Measurements from ENCODE around the gene NPBWR2. TPM values are rescaled to one million over a fixed set of nuclear protein-coding genes. Genes with fewer than 3 reads are reported as not detected.
"Not testable (repeated sequence)": the region's sequence is repeated elsewhere in the genome, so short reads cannot be mapped to it uniquely, and the experiment has no call there.

The NPBWR2 gene
- total RNA-seq, 1 experiment from 2014 or later = not detected

DNA sequence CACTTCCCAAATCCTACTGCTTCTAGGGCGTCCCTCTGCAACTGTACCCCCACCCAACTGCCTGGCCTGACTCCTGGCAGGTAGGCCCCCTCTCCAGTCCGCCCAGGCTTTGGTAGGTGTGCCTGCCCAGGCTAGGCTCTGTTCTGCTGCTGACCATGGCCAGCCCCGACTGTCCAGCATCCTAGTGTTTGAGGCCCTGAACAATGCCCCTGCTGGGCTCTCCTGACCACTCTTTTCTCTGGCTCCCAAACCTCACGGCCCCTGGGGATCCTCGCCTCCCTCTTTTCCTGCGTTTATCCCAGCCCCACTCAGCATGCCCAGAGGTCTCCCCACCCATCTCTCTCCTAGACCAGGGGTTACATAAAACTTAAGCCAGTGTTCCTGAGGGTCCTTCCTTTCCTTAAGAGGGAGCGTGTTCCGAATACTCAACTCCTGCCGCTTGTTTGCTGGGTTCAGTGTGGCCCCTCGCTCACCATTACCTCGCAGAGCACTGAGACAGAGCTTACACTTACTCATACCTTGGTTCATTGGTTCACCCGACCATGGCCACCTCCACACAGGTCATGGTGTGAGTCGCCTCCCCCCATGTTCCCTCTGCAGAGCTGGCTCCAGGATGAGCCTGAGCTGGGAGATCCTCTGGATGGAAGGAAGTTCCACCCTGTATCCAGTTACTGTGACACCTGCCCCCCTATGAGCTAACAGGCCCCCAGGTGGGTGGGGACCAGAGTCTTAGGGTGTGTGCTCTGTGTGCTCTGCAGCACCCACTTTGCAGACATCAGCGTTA, 35.8 kb upstream of the NPBWR2 start:
- DNase-seq (ENCODE audit: low spot score) = no peak

DNA sequence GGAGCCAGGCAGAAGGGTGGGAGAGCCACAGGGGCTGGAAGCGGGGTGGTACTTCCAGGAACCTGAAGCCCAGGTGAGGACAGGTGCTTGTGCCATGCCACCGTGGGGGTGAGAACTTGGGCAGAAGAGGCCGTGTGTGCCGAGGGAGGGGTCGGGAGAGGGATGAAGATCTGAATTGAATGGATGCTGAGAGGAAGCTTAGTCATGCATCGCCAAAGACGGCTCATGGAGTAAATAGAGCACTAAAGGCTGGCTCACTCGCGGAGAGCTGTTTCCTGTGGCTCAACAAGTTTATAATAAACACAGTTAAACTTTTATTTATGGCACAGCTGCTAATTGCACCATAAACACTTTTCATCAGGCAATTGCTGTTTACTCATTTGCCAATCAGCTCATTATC, 35.2 kb upstream of the NPBWR2 start:
- DNase-seq (ENCODE audit: low spot score) = peak; percentile 26

DNA sequence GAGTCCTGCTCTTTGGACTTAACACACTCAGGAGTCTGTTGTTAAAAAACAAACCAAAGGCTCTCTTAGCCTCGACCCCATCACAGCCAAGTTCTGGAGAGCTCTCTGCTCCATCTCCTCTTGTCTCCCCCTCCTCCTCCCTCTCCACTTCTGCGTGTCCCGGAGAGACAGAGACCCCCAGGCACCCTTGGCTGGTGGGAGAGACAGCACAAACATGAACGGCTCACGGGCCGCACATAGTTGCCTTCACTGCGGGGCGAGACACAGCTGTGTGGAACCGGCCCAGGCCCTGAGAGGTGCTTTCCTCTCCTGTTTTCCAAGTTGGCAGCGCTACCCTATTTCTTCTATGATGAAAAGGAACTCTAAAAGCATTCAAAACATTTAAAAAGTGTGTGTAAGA, 33.6 kb upstream of the NPBWR2 start:
- no peak for DNase-seq (ENCODE audit: low spot score)

DNA sequence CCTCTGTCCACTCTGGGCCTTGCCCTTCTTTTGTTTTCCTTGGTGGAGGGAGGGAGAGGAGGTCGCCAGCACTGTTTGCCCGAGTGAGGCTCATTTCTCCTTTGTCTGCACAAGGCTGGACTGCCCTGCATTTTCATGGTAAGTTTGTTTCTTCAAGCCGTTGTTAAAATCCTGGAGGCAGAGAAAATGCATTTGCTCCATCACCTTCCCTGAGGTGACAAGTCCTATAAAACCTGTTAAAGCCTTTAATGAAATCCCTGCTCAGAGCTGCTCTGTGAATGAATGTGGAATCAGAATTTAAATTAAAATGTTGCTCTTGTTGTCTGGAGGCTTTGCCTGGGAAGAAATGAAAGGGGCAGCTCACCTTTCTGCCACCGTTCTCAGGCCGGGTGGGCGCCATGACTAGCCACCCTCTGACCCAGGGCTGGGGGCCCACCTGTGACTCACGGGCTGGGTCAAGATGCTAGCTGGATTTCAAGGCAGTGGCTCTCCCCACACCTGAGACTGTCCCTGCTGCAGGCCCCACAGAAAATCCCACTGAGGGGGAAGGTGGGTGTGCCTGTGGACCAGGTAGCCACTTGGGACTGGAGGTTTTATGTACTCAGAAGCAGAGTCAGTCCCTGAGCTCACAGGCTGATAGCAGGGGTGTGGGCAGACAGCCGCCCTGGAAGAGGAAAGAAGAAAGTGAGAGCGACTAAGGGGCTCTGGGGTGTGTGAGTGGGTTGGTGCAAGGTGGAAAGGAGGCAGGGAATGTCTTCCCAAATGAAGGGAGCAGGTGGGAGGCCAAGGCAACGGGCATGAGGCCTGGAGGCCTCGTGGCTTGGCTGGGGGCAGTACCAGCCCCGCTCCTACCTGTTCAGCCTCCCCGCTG, 32.9 kb upstream of the NPBWR2 start:
- no peak for DNase-seq (ENCODE audit: low spot score)

DNA sequence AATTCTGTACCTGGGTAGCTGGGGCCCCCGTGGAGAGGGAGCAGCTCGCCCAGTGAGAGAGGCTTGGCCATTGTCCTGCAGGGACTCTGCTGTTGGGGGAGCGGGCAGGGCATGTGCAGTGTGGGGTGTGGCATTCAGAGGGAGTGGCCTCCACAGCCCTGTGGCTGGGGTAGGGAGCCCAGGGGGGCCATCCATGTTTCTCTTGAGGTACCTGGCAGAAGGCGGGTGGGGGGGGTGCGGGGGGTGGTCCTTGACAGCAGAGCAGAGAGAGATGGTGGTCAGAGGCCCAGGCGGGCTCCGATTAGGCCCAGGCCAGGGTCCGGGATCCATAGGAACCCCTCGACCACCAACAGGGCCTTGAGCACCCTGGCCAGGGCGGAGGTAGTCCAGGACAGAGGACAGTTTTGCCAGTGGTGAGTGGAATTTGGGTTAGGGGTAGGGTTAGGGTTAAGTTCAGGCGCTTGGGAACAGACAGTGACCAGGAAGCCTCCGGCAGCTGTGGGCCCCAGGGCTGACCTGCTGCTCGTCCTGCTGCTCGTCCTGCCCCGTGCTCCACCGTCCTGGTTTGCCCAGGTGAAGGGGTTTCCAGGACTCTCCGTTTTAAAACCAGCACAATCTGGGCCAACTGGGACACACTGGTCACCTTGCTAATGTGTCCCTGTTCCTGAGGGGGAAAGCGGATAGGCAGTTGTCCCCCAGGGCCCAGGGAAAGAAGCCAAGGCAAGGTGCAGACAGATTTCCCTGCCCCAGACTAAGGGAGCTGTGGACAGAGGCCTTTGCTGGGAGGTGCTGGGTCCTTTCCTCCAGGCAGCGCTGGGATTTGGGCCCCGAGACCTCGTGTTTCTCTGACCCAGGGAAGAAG, 32.1 kb upstream of the NPBWR2 start:
- no peak for DNase-seq (ENCODE audit: low spot score)

DNA sequence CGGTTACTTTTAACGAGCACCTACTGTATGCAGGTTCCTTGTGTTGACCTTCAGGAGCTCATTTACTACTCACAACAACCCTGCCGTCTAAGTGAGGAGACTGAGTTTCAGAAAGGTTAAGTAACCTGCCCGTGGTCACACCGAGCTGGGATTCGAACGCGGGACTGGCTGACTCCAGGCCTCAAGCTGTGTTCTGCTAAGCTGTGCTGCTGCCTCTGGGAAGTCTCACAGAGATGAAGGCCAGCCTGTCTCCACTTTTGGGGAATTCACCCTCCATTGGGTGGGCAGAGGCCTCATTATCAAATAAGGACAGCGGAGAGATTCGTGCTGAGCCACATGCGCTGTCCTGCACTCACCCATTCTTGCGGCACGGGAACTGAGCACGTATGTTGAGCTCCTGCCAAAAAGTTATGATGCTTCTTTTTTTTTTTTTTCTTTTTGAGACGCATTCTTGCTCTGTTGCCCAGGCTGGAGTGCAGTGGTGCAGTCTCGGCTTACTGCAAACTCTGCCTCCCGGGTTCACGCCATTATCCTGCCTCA, 31.0 kb upstream of the NPBWR2 start:
- no peak for DNase-seq (ENCODE audit: low spot score)

DNA sequence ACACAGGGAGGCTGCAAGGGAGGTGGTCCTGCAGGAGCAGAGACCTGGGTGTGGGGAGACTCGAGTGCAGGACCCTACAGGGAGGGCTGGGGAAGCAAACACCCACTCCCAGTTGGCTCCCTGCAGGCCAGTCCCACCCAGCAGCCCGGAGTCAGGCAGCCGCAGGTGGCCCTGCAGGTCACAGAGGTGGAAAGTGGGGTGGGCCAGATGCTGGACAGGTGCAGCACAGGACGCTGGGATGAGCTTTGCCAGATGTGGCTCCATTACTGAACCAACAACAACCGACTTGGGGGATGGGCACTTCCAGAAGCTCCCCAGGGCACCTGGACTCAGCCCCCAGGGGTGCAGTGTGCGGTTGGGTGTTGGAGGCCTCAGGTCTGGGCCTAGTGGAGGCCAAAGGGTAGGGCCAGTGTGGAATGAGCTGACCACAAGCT, 30.2 kb upstream of the NPBWR2 start:
- no peak for DNase-seq (ENCODE audit: low spot score)

DNA sequence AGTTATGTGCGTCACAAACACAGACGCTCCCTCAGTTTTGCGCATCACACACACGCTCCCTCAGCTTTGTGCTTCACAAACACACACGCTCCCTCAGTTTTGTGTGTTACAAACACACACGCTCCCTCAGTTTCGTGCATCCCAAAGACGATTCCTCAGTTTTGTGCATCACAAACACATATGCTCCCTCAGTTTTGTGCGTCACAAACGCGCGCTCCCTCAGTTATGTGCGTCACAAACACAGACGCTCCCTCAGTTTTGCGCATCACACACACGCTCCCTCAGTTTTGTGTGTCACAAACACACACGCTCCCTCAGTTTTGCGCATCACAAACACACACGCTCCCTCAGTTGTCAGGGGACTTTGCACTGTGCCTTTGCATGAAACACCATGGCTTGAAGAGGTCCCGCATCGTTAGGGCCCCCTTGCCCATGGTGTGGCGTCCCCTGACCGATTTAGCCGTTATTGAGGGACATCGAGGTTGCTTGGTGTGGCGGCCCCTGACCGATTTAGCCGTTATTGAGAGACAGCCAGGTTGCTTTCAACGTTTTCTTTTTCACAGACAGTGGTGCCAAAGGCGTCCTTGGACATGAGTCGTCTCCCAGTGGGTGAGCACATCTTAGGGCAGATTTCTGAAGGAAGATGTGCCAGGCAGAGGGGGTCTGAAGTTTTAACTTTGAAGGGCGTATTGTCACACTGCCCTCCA, 28.8 kb upstream of the NPBWR2 start:
- no peak for DNase-seq (ENCODE audit: low spot score)

DNA sequence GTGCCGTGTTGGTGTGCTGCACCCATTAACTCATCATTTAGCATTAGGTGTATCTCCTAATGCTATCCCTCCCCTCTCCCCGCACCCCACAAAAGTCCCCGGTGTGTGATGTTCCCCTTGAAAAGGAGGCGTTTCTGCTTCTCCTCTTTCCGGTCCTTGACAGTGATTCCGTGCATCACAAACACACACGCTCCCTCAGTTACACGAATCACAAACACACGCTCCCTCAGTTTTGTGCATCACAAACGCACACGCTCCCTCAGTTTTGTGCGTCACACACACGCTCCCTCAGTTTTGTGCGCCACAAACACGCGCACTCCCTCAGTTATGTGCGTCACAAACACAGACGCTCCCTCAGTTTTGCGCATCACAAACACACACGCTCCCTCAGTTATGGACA, 27.4 kb upstream of the NPBWR2 start:
- DNase-seq (ENCODE audit: low spot score) = not testable (repeated sequence)

DNA sequence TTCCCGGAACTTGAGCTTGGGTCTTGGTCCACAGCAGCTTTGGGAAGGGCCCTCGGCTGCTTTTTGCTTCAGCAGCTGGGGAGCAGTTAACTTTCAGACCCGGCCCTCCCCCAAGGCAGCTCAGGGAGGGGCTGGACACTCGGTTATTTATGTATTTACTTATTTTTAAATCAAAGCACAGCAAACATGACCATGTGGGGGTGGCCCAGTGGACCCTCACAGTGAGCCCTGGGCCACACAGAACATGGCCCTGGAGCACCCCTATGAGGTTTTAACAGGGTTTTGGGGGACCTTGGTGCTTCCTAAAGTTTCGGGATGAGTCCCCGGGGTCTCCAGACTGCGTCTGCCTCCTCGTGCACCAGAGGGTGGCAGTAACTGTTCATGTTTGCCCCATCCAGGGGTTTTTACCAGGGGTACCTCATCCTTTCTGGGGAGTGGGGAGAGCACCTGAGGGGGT, 26.6 kb upstream of the NPBWR2 start:
- DNase-seq (ENCODE audit: low spot score) = no peak

DNA sequence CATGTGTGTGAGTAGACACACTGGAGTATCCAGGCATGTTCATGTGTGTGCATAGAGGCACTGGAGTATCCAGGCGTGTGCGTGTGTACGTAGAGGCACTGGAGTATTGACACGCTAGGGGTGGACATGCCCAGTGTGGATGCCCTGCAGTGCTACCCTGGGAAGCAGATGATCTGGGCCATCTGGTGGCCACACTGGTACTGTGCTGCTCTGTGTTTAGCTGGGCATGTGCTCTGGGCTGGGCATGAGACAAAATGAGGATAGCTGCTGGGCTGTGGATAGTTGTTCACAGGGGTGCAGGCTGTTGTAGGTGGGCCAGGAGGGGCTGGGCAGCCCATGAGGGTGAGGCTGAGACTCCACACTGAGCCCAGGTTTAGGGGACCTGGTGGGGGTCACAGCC, 24.0 kb upstream of the NPBWR2 start:
- no peak for DNase-seq (ENCODE audit: low spot score)

DNA sequence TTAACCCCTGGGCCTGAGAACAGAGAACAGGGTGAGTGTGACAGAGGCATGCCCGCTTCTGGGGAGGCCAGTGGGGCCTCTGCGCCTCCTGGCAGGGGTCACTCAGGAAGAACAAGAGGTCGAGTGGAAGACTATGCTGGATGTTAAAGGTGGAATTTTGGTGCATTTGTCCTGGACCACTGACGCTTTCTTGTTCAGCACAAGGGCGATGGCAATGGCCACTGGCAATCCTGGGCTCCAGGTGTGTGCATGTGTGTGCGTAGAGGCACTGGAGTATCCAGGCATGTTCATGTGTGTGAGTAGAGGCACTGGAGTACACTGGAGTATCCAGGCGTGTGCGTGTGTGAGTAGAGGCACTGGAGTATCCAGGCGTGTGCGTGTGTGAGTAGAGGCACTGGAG, 23.5 kb upstream of the NPBWR2 start:
- DNase-seq (ENCODE audit: low spot score) = no peak

DNA sequence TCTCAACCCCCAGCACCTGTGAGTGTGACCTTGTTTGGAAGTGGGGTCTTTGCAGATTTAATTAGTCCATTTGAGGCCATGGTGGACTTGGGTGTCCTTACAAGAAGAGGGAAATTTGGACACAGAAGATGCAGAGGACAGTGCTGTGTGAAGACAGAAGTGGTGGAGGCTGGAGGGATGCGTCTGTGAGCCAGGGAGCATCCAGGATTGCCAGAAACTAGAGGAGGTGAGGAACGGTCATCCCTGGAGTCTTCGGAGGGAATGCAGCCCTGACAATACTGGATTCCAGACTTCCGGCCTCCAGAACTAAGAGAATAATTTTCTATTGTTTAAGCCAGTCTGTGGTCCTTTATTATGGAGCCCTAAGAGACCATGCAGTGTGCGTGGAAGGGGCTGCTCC, 22.9 kb upstream of the NPBWR2 start:
- DNase-seq (ENCODE audit: low spot score) = no peak

DNA sequence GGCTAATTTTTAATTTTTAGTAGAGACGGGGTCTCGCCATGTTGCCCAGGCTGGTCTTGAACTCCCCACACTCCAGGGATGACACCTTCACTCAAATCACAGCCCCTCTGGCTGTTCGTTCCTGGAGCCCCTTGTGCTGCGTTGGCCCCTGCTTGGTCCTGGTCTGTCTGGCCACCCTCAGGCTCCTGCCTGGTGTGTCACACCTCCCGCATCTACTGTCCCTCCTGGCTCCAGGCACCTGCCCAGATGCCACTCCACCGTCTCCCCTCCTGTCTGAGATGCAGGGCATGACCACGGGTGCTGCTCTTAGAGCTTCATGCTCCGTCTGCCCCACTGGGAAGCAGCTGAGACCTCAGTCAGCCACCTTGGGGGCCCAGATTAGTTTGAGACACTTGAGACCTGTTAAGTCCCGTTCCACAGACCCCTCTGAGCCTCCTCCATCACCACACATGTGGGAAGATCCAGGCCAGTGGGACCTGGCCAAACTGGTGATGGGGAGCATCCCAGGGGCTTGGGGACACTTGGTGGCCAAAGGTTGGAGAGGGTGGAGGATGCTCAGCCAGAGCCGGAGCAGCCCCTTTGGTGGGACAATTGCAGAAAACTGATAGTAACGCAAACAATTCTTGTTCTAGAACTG, 21.9 kb upstream of the NPBWR2 start:
- no peak for DNase-seq (ENCODE audit: low spot score)

DNA sequence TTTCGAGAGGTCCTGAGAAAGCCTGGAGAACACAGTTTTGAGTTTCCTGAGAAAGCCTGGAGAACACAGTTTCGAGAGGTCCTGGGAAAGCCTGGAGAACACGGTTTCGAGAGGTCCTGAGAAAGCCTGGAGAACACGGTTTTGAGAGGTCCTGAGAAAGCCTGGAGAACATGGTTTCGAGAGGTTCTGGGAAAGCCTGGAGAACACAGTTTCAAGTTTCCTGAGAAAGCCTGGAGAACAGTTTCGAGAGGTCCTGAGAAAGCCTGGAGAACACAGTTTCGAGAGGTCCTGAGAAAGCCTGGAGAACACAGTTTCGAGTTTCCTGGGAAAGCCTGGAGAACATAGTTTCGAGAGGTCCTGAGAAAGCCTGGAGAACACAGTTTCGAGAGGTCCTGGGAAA, 16.2 kb upstream of the NPBWR2 start:
- not testable (repeated sequence) for DNase-seq (ENCODE audit: low spot score)

DNA sequence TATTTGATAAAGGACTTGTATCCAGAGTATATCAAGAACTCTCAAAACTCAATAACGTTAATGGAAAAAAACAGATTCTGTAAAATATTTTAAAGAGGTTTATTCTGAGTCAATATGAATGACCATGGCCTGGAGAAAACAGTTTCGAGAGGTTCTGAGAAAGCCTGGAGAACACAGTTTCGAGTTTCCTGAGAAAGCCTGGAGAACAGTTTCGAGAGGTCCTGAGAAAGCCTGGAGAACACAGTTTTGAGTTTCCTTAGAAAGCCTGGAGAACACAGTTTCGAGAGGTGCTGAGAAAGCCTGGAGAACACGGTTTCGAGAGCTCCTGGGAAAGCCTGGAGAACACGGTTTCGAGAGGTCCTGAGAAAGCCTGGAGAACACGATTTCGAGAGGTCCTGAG, 15.6 kb upstream of the NPBWR2 start:
- not testable (repeated sequence) for DNase-seq (ENCODE audit: low spot score)

DNA sequence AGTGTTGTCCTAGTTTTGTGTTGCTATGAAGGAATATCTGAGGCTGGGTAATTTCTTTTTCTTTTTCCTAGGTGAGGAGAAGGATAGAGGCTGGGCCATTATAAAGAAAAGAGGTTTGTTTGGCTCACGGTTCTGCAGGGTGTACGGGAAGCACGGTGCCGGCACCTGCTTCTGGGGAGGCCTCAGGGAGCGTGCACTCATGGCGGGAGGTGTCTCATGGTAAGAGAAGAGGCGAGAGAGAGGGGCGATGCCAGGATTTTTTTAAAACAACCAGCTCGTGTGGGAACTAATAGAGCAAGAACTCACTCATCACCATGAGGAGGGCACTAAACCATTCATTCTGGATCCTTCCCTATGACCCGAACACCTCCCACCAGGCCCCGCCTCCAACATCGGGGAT, 14.2 kb upstream of the NPBWR2 start:
- no peak for DNase-seq (ENCODE audit: low spot score)

DNA sequence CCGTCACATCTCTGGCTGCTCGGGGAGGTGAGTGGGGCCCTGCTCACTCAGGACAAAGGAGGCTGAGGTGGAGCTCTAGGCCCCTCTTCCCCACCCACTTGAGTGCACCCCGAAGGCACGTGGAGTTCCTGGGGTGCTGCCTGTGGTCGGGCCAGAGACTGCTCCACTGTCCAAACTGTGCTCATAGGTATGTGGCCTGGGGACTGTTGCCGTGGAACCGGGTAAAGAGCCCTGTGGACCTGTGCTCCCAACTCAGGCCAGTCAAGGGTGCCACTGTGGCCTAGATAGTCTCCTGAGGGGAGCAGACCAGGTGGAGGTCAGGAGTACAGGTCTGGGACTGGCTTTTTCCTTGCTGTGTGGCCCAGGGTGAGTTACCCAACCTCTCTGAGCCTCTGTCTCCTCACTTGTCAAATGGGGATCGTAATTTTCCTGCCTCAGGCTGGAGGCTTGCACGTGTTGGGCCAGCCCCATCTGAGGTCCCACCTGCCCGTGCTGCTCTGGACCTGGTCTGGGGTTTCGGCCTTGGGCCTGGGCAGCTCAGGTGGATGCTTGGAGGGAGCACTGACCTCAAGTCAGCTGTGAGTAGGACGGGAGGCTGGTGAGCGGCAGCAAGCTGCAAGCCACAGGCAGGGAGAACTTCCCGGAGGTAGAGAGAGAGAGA, 12.4 kb upstream of the NPBWR2 start:
- no peak for DNase-seq (ENCODE audit: low spot score)

DNA sequence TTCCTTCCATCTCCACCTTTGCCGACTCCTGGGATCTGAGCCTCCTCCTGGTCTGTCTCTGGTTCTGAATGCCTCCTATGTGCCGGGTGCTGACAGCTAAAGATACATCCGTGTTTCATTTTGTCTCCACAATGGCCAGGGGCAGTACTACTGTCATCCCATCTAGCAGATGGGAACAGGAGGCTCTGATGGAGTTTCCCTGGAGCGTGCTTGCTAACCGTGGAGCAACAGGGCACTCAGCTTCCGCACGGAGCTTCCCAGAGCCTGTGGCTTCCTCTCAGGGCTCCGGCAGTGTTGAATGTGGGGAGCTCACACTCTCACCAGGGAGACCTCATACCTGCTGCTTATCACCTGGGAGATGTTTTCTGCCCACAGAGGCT, 11.9 kb upstream of the NPBWR2 start:
- DNase-seq (ENCODE audit: low spot score) = no peak

DNA sequence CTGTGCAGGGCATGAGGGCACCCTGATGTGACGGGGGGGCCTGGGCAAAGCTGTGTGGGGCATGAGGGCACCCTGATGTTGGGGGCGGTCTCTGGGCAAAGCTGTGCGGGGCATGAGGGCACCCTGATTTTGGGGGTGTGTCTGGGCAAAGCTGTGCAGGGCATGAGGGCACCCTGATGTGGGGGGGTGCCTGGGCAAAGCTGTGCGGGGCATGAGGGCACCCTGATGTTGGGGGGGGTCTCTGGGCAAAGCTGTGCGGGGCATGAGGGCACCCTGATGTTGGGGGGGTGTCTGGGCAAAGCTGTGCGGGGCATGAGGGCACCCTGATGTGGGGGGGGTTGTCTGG, 10.0 kb upstream of the NPBWR2 start:
- DNase-seq (ENCODE audit: low spot score) = not testable (repeated sequence)
